ENCODE measurements around the gene ITGAL. TPM values are rescaled to one million over a fixed set of nuclear protein-coding genes. Genes with fewer than 3 reads are reported as not detected.

Gene ITGAL
- total and polyA plus RNA-seq, 4 donors: 4.3 to 11.8 (median 6.9) TPM

DNA sequence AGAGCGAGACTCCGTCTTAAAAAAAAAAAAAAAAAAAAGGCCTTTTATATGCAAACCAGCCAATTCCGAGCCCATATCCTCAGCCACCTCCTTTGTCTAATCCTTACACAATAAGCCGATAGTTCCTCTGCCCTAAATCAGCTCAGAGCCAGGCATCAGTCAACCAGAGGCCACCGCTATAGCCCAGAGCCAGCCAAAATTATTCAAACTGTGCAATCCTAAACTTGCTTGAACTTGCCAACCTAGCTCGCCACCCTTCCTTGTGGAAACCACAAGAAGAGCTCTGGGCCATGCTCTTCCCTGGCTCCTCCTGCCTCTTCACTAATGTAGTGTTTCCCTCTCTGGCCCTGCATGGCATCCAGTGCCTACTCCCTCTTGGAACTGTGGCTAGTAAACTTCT, 17.7 kb downstream of the ITGAL start:
- H3K9me3 ChIP-seq (ENCODE audit: control insufficient read depth in 4 of 4, low read length in 3 of 4): no peaks in the 10 kb centered on the region
- H3K4me3 ChIP-seq (ENCODE audit: low read depth in 1 of 3, low read length in 3 of 3): no peak overlapping the region
- no peak overlapping the region for H3K27ac ChIP-seq (ENCODE audit: low read depth in 1 of 2, low read length in 2 of 2)
- TF ChIP-seq, protein P1, sequence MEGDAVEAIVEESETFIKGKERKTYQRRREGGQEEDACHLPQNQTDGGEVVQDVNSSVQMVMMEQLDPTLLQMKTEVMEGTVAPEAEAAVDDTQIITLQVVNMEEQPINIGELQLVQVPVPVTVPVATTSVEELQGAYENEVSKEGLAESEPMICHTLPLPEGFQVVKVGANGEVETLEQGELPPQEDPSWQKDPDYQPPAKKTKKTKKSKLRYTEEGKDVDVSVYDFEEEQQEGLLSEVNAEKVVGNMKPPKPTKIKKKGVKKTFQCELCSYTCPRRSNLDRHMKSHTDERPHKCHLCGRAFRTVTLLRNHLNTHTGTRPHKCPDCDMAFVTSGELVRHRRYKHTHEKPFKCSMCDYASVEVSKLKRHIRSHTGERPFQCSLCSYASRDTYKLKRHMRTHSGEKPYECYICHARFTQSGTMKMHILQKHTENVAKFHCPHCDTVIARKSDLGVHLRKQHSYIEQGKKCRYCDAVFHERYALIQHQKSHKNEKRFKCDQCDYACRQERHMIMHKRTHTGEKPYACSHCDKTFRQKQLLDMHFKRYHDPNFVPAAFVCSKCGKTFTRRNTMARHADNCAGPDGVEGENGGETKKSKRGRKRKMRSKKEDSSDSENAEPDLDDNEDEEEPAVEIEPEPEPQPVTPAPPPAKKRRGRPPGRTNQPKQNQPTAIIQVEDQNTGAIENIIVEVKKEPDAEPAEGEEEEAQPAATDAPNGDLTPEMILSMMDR (IDR thresholded peaks at IDR 0.05; ENCODE audit: low read depth, low read length, missing input control): no peak
- TF ChIP-seq GABPA (IDR thresholded peaks at IDR 0.05 in 1 of 2, conservative IDR thresholded peaks at IDR 0.05 in 1 of 2): no peak
- no peak for TF ChIP-seq YY1 (IDR thresholded peaks at IDR 0.05)
- TF ChIP-seq RXRA (IDR thresholded peaks at IDR 0.05): no peak
- no peak for TF ChIP-seq RAD21 (IDR thresholded peaks at IDR 0.05)
- no peak for TF ChIP-seq TAF1 (conservative IDR thresholded peaks at IDR 0.05)
- TF ChIP-seq, protein P2, sequence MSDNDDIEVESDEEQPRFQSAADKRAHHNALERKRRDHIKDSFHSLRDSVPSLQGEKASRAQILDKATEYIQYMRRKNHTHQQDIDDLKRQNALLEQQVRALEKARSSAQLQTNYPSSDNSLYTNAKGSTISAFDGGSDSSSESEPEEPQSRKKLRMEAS (IDR thresholded peaks at IDR 0.05): no peak
- TF ChIP-seq, protein P3, sequence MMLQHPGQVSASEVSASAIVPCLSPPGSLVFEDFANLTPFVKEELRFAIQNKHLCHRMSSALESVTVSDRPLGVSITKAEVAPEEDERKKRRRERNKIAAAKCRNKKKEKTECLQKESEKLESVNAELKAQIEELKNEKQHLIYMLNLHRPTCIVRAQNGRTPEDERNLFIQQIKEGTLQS (IDR thresholded peaks at IDR 0.05): no peak
- TF ChIP-seq, protein P4, sequence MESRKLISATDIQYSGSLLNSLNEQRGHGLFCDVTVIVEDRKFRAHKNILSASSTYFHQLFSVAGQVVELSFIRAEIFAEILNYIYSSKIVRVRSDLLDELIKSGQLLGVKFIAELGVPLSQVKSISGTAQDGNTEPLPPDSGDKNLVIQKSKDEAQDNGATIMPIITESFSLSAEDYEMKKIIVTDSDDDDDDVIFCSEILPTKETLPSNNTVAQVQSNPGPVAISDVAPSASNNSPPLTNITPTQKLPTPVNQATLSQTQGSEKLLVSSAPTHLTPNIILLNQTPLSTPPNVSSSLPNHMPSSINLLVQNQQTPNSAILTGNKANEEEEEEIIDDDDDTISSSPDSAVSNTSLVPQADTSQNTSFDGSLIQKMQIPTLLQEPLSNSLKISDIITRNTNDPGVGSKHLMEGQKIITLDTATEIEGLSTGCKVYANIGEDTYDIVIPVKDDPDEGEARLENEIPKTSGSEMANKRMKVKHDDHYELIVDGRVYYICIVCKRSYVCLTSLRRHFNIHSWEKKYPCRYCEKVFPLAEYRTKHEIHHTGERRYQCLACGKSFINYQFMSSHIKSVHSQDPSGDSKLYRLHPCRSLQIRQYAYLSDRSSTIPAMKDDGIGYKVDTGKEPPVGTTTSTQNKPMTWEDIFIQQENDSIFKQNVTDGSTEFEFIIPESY (IDR thresholded peaks at IDR 0.05): no peak
- no peak for TF ChIP-seq HNF4G (IDR thresholded peaks at IDR 0.05)
- no peak for TF ChIP-seq FOXA1 (IDR thresholded peaks at IDR 0.05)
- TF ChIP-seq HNF4A (conservative IDR thresholded peaks at IDR 0.05): no peak
- TF ChIP-seq FOXA2 (IDR thresholded peaks at IDR 0.05): no peak
- TF ChIP-seq NR2F2 (IDR thresholded peaks at IDR 0.05): no peak
- TF ChIP-seq JUND (IDR thresholded peaks at IDR 0.05): no peak
- no peak for TF ChIP-seq SP1 (IDR thresholded peaks at IDR 0.05)
- TF ChIP-seq EGR1 (IDR thresholded peaks at IDR 0.05; ENCODE audit: low read depth in 2 of 2): no peak
- WGBS: 76% methylated on average over 6 of the region's 6 CpGs
- H3K9ac ChIP-seq (ENCODE audit: low read depth in 1 of 2, low read length in 2 of 2): no peak overlapping the region
- peaks cover 0 to 16% (median 8%) of the 10 kb centered on the region in 4 donors for H3K4me1 ChIP-seq (ENCODE audit: control insufficient read depth in 4 of 4, insufficient read depth in 4 of 4, low read length in 3 of 4)
- H3K27me3 ChIP-seq (ENCODE audit: control insufficient read depth in 4 of 4, insufficient read depth in 4 of 4, low read length in 3 of 4): no peaks in the 10 kb centered on the region
- no peak for DNase-seq (ENCODE audit: low spot score)
- peaks cover 0 to 9% (median 0%) of the 10 kb centered on the region in 4 donors for H3K36me3 ChIP-seq (ENCODE audit: control insufficient read depth in 4 of 4, insufficient read depth in 3 of 4, low read depth in 1 of 4, low read length in 3 of 4)

DNA sequence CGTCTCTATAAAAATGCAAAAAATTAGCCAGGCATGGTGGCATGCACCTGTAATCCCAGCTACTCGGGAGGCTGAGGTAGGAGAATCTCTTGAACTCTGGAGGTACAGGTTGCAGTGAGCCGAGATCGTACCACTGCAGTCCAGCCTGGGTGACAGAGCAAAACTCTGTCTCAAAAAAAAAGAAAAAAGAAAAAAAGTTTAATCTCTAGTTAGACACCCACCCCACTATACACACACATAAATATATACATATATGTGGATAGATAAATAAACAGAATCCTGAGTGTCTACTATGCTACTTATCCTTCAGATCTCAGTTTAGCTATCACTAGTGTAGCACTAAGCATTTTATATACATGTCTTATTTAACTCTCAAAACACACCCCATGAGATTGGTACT, 18.7 kb downstream of the ITGAL start:
- H3K27ac ChIP-seq (ENCODE audit: low read depth in 1 of 2, low read length in 2 of 2): no peak overlapping the region
- H3K4me1 ChIP-seq (ENCODE audit: control insufficient read depth in 4 of 4, insufficient read depth in 4 of 4, low read length in 3 of 4): peaks cover 0 to 16% (median 8%) of the 10 kb centered on the region in 4 donors
- peaks cover 0 to 9% (median 0%) of the 10 kb centered on the region in 4 donors for H3K36me3 ChIP-seq (ENCODE audit: control insufficient read depth in 4 of 4, insufficient read depth in 3 of 4, low read depth in 1 of 4, low read length in 3 of 4)
- no peak overlapping the region for H3K4me3 ChIP-seq (ENCODE audit: low read depth in 1 of 3, low read length in 3 of 3)
- DNase-seq (ENCODE audit: low spot score): no peak
- no peaks in the 10 kb centered on the region for H3K27me3 ChIP-seq (ENCODE audit: control insufficient read depth in 4 of 4, insufficient read depth in 4 of 4, low read length in 3 of 4)
- WGBS: 92% methylated on average over 4 of the region's 4 CpGs
- no peak overlapping the region for H3K9ac ChIP-seq (ENCODE audit: low read depth in 1 of 2, low read length in 2 of 2)
- TF ChIP-seq EGR1 (IDR thresholded peaks at IDR 0.05; ENCODE audit: low read depth in 2 of 2) (no peak), HNF4G (IDR thresholded peaks at IDR 0.05) (no peak), JUND (IDR thresholded peaks at IDR 0.05) (no peak), HNF4A (conservative IDR thresholded peaks at IDR 0.05) (no peak), YY1 (IDR thresholded peaks at IDR 0.05) (no peak), RXRA (IDR thresholded peaks at IDR 0.05) (no peak)
- TF ChIP-seq, protein P1 (IDR thresholded peaks at IDR 0.05; ENCODE audit: low read depth, low read length, missing input control): no peak
- TF ChIP-seq, protein P4 (IDR thresholded peaks at IDR 0.05): no peak
- H3K9me3 ChIP-seq (ENCODE audit: control insufficient read depth in 4 of 4, low read length in 3 of 4): no peaks in the 10 kb centered on the region
